AG04450 (cell line): ENCODE results near the gene PDF. TPM values are rescaled to one million over a fixed set of nuclear protein-coding genes. Genes with fewer than 3 reads are reported as not detected.

Experiments
- CTCF ChIA-PET: fragments of 300-600, 350-600 bp; formaldehyde crosslinking; extraction: SDS; loops from one replicate; lab custom pipeline; 2022; ENCODE audit warnings: antibody characterized with exemption, inconsistent platforms; lab: Charles Lee
- POLR2A ChIA-PET: fragments of 350-600 bp; formaldehyde crosslinking; extraction: SDS; loops from one replicate; lab custom pipeline; 2021; ENCODE audit warnings: antibody characterized with exemption, inconsistent platforms; lab: Yijun Ruan, JAX
- DNase-seq: peaks from one replicate; pipeline ENCODE4 v3.0.0-alpha.2; 2011; ENCODE audit warnings: low read depth, low spot score
- H3K27ac ChIP-seq: one replicate; pipeline ENCODE4 v1.5.1; 2012; ENCODE audit warnings: low read depth, low read length, control low read depth
- H3K27me3 ChIP-seq: one replicate; pipeline ENCODE4 v1.6.0; 2012; ENCODE audit warnings: low read length; ENCODE audit not compliant: control insufficient read depth, insufficient read depth
- H3K4me3 ChIP-seq: 2 replicates; pipeline ENCODE4 v1.5.1; 2011; ENCODE audit warnings: mild to moderate bottlenecking, low read depth, low read length, control low read depth
- H3K9me3 ChIP-seq: 2 replicates; pipeline ENCODE4 v1.5.1; 2012; ENCODE audit warnings: low read length; ENCODE audit not compliant: control insufficient read depth, insufficient read depth
- CTCF ChIP-seq: IDR thresholded peaks from 2 replicates; pipeline ENCODE4 v1.5.1; 2011; ENCODE audit warnings: low read depth, low read length, control low read depth, inconsistent platforms
- polyA plus RNA-seq: library from polyadenylated mRNA; depleted of rRNA; stranded (reverse); fragments of >200 nt; gene quantifications from 2 replicates; pipeline ENCODE4 v1.2.3, GENCODE V29; 2011

Gene PDF
- polyA plus RNA-seq, 1 experiment = 6.4 TPM

GRCh38 chr16:69310653-69311532 lies 19.5 kb downstream of the PDF start, which contains the start of gene VPS4A:
TSS of gene VPS4A (plus strand) at chr16:69311350. CDS start at chr16:69311512, 162 bp downstream.
- peak; percentile 75 for TF ChIP-seq CTCF
- DNase-seq = peak; percentile 92
- H3K27ac ChIP-seq = peak within 1 kb of the TSS; percentile 75
- H3K27me3 ChIP-seq = no peaks in the 10 kb centered on the region
- CTCF ChIA-PET = interaction anchor here (0.6 to 1.5 kb wide), 15 partner anchors 9 to 161 kb away, joined by 3 to 9 read pairs (median 4); no protein-coding TSS in a partner anchor
- POLR2A ChIA-PET = no interaction called here
- no peaks in the 10 kb centered on the region; the same call in 1 of the 2 replicates for H3K9me3 ChIP-seq
- H3K4me3 ChIP-seq = peak within 1 kb of the TSS; percentile 86

DNA sequence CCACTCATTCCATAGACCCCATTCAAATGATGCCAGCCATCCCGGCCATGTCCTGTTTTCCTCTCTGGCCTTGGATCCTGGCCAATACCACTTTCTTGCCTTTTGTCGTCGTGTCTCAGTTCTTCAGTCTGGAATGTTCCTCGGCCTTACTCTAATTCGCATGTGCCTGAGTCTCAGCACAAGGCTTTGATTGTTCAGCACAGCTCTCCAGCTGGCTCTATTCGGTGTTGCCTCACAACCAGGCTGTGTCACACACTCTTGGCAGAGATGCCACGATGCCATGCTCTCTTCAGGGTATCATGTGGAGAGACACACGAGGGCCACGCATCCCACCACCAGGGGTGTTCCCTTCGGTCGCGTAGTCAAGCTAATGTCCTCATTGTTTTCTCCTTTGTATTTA lies 21.1 kb downstream of the PDF start:
- POLR2A ChIA-PET = no interaction called here
- Histone ChIP-seq H3K4me3 (no peak overlapping the region), H3K27me3 (no peaks in the 10 kb centered on the region), H3K9me3 (no peaks in the 10 kb centered on the region; the same call in 1 of the 2 replicates), H3K27ac (no peak overlapping the region)
- no peak for DNase-seq
- no peak for TF ChIP-seq CTCF
- CTCF ChIA-PET = interaction anchor here (1.5 kb wide), 1 partner anchor 159 kb away, joined by 7 read pairs; no protein-coding TSS in a partner anchor

- H3K9me3 ChIP-seq = no peaks in the 10 kb centered on the region; the same call in 1 of the 2 replicates
- POLR2A ChIA-PET = no interaction called here
- TF ChIP-seq CTCF = no peak
- DNase-seq = no peak
- no peaks in the 10 kb centered on the region for H3K27me3 ChIP-seq
- H3K27ac ChIP-seq = no peak overlapping the region
- no peak overlapping the region for H3K4me3 ChIP-seq
- CTCF ChIA-PET = interaction anchor here (0.7 kb wide), 1 partner anchor 155 kb away, joined by 3 read pairs; no protein-coding TSS in a partner anchor
These were observed 22.5 kb downstream of the PDF start for GRCh38 chr16:69307856-69308255.

DNA sequence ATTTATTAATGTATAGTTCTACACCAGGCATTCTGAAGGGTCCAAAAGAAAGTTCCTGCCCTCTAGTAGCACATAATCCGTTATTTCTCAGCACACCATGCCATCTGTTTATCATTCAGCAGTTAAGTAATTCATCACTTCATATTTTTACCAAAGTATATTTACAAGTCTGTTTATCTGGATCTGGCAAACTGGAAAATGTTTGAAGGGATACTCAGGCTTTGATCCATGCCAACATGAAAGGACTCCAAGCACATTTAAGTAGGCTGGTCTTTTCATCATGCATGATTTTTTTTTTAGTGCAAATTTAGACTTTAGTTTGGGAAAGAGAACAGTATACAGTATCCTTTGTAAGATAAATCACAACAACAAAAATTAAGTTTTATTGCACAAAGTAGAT lies 23.3 kb downstream of the PDF start:
- H3K4me3 ChIP-seq = no peak overlapping the region
- CTCF ChIA-PET = no interaction called here
- DNase-seq = no peak
- TF ChIP-seq CTCF = no peak
- no peaks in the 10 kb centered on the region for H3K27me3 ChIP-seq
- H3K27ac ChIP-seq = no peak overlapping the region
- H3K9me3 ChIP-seq = no peaks in the 10 kb centered on the region; the same call in 1 of the 2 replicates
- POLR2A ChIA-PET = no interaction called here

DNA sequence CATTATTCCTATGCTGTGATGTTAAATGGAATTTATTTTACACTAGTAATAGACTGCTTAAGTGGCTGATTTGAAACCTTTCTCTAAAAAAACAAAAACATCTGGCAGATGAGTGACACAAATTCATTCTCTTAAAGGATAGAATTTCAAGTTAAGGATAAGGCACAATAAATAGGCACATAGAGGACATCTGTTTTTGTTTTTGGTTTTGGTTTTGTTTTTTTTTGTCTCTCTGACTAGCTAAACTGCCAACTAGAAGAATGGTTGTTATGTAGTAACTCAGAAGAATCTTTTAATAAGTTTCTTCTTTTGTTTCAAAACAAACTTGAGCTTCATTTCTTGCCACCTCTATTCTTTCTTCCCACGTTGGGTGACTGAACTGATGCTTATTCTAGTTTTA lies 24.4 kb downstream of the PDF start:
- H3K27me3 ChIP-seq = no peaks in the 10 kb centered on the region
- no peak for DNase-seq
- ChIA-PET CTCF (no interaction called here), POLR2A (interaction anchor here (0.5 kb wide), 1 partner anchor 288 kb away, joined by 3 read pairs; no protein-coding TSS in a partner anchor)
- H3K27ac ChIP-seq = no peak overlapping the region
- no peaks in the 10 kb centered on the region; the same call in 1 of the 2 replicates for H3K9me3 ChIP-seq
- no peak overlapping the region for H3K4me3 ChIP-seq
- TF ChIP-seq CTCF = no peak
